ENCODE data around the gene IZUMO1. TPM values are rescaled to one million over a fixed set of nuclear protein-coding genes. Genes with fewer than 3 reads are reported as not detected.

The IZUMO1 gene
- total and polyA plus RNA-seq, 9 of the 15 experiments (the other 6 are each of a cell fraction or from before 2014, with no cell fraction given) = 0.14 to 2.1 (median 0.73) TPM

DNA sequence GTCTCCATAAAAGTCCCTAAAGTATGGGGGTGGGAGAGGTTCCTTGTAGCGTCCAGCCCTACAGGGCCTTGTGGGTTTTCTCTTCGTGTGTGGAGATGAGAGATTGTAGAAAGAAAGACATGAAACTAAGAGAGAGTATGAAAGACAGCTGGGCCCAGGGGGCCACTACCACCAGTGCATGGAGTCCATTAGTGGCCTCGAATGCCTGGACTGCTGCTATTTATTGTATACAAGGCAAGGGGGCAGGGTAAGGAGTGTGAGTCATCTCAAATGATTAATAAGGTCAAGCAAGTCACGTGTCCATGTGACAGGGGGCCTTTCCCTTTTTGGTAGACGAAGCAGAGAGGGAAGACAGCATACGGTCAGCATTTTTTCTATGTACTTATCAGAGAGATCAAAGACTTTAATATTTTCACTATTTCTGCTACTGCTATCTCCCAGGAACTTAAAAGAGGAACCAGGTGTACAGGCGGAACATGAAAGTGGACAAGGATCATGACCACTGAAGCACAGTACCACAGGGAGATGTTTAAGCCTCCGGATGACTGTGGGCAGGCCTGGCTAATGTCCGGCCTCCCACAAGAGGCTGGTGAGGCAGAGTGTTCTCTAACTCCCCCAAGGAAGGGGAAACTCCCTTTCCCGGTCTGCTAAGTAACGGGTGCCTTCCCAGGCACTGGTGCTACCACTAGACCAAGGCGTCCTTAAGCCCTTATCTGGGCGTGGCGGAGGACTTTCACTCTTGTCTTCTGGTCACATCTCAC is 34.1 kb upstream of the IZUMO1 start (continued):
- peak; percentile 88 for TF ChIP-seq C11orf30 (IDR thresholded peaks at IDR 0.05; ENCODE audit: low read depth)
- TF ChIP-seq ETV6 (IDR thresholded peaks at IDR 0.05; ENCODE audit: borderline replicate concordance in 1 of 2, low read depth in 2 of 2, low read length in 1 of 2) = no peak
- TF ChIP-seq ETV6 (CRISPR knock-in tag; IDR thresholded peaks at IDR 0.05; ENCODE audit: borderline replicate concordance) = no peak
- no peak for TF ChIP-seq TEAD2 (tag; IDR thresholded peaks at IDR 0.05)
- TF ChIP-seq SLC30A9 (CRISPR knock-in tag; IDR thresholded peaks at IDR 0.05) = no peak
- TF ChIP-seq ZNF764 (CRISPR knock-in tag; IDR thresholded peaks at IDR 0.05; ENCODE audit: low read depth) = no peak
- TF ChIP-seq RHOXF2B (CRISPR knock-in tag; conservative IDR thresholded peaks at IDR 0.05) = no peak
- no peak for TF ChIP-seq ZNF830 (CRISPR knock-in tag; IDR thresholded peaks at IDR 0.05)
- TF ChIP-seq, protein P1, sequence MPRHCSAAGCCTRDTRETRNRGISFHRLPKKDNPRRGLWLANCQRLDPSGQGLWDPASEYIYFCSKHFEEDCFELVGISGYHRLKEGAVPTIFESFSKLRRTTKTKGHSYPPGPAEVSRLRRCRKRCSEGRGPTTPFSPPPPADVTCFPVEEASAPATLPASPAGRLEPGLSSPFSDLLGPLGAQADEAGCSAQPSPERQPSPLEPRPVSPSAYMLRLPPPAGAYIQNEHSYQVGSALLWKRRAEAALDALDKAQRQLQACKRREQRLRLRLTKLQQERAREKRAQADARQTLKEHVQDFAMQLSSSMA (CRISPR knock-in tag; IDR thresholded peaks at IDR 0.05) = no peak
- TF ChIP-seq, protein P2, sequence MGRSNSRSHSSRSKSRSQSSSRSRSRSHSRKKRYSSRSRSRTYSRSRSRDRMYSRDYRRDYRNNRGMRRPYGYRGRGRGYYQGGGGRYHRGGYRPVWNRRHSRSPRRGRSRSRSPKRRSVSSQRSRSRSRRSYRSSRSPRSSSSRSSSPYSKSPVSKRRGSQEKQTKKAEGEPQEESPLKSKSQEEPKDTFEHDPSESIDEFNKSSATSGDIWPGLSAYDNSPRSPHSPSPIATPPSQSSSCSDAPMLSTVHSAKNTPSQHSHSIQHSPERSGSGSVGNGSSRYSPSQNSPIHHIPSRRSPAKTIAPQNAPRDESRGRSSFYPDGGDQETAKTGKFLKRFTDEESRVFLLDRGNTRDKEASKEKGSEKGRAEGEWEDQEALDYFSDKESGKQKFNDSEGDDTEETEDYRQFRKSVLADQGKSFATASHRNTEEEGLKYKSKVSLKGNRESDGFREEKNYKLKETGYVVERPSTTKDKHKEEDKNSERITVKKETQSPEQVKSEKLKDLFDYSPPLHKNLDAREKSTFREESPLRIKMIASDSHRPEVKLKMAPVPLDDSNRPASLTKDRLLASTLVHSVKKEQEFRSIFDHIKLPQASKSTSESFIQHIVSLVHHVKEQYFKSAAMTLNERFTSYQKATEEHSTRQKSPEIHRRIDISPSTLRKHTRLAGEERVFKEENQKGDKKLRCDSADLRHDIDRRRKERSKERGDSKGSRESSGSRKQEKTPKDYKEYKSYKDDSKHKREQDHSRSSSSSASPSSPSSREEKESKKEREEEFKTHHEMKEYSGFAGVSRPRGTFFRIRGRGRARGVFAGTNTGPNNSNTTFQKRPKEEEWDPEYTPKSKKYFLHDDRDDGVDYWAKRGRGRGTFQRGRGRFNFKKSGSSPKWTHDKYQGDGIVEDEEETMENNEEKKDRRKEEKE (IDR thresholded peaks at IDR 0.05; ENCODE audit: borderline replicate concordance in 1 of 2, control insufficient read depth in 1 of 2, low read depth in 2 of 2, low read length in 1 of 2) = no peak
- 0 out of 4 replicates have a peak, but pooled peaks of 1 of the 2 experiments have one; percentile 46 for TF ChIP-seq KDM4B (IDR thresholded peaks at IDR 0.05; ENCODE audit: borderline replicate concordance in 2 of 2, low read depth in 1 of 2)
- peak; percentile 61 for TF ChIP-seq FOS (IDR thresholded peaks at IDR 0.05; ENCODE audit: extremely low read depth, insufficient read length)
- no peak for TF ChIP-seq ZNF408 (CRISPR knock-in tag; IDR thresholded peaks at IDR 0.05; ENCODE audit: low read depth)
- no peak for TF ChIP-seq HDAC8 (tag; IDR thresholded peaks at IDR 0.05)
- TF ChIP-seq NFIC (IDR thresholded peaks at IDR 0.05) = peak; percentile 14; the same call in 1 of the 2 replicates
- no peak for TF ChIP-seq TFAM (CRISPR knock-in tag; conservative IDR thresholded peaks at IDR 0.05)
- no peak for TF ChIP-seq CSDE1 (IDR thresholded peaks at IDR 0.05)
- TF ChIP-seq SMAD3 (CRISPR knock-in tag; conservative IDR thresholded peaks at IDR 0.05) = no peak
- TF ChIP-seq, protein P3, sequence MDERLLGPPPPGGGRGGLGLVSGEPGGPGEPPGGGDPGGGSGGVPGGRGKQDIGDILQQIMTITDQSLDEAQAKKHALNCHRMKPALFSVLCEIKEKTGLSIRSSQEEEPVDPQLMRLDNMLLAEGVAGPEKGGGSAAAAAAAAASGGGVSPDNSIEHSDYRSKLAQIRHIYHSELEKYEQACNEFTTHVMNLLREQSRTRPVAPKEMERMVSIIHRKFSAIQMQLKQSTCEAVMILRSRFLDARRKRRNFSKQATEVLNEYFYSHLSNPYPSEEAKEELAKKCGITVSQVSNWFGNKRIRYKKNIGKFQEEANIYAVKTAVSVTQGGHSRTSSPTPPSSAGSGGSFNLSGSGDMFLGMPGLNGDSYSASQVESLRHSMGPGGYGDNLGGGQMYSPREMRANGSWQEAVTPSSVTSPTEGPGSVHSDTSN (CRISPR knock-in tag; IDR thresholded peaks at IDR 0.05; ENCODE audit: low read depth) = no peak
- TF ChIP-seq, protein P3 (tag; conservative IDR thresholded peaks at IDR 0.05; ENCODE audit: low read depth) = peak; percentile 94
- no peak for TF ChIP-seq RFX5 (IDR thresholded peaks at IDR 0.05; ENCODE audit: low read depth, low read length)
- TF ChIP-seq ZNF316 (IDR thresholded peaks at IDR 0.05) = peak; percentile 90
